ENCODE data around the gene ZBTB20.

ZBTB20 gene

GRCh38 chr3:114299941-114300624 lies 847.0 kb downstream of the ZBTB20 start:
- DNase-seq (ENCODE audit: low read depth, low spot score) = no peak

GRCh38 chr3:114299421-114299820 lies 847.7 kb downstream of the ZBTB20 start:
- DNase-seq (ENCODE audit: low read depth, low spot score) = no peak

GRCh38 chr3:114295946-114296345 lies 851.1 kb downstream of the ZBTB20 start:
- no peak for DNase-seq (ENCODE audit: low read depth, low spot score)

- DNase-seq (ENCODE audit: low read depth, low spot score) = no peak
Measured at GRCh38 chr3:114294940-114295480, 852.1 kb downstream of the ZBTB20 start.

- no peak for DNase-seq (ENCODE audit: low read depth, low spot score)
Measured at GRCh38 chr3:114293838-114294535, 853.1 kb downstream of the ZBTB20 start, which contains the start of gene TIGIT. Gene TIGIT (plus strand): TSS chr3:114294028. CDS start chr3:114294062, 34 bp downstream.

GRCh38 chr3:114290911-114291901 lies 855.9 kb downstream of the ZBTB20 start:
- DNase-seq (ENCODE audit: low read depth, low spot score) = peak; percentile 31

- no peak for DNase-seq (ENCODE audit: low read depth, low spot score)
Measured at GRCh38 chr3:114286266-114286665, 860.8 kb downstream of the ZBTB20 start.

GRCh38 chr3:114285648-114286230 lies 861.3 kb downstream of the ZBTB20 start:
- no peak for DNase-seq (ENCODE audit: low read depth, low spot score)

GRCh38 chr3:114284644-114285043 lies 862.4 kb downstream of the ZBTB20 start:
- no peak for DNase-seq (ENCODE audit: low read depth, low spot score)

Measured in smooth muscle cell of the brain vasculature (primary cell).